Mucosa of rectum (tissue), 2 donors: ENCODE results near the gene ZKSCAN3.
"Not testable (repeated sequence)": the region's sequence is repeated elsewhere in the genome, so short reads cannot be mapped to it uniquely, and the experiment has no call there.

Experiments used
- H3K27ac ChIP-seq, 2 donors: one replicate each; pipeline ENCODE4 v1.7.0; 2013; ENCODE audit warnings: inconsistent platforms in 2 of 2, low read depth in 2 of 2, low read length in 2 of 2
- H3K27me3 ChIP-seq, 2 donors: one replicate each; pipeline ENCODE4 v1.7.0; 2013; ENCODE audit warnings: low read length in 2 of 2; ENCODE audit not compliant: control insufficient read depth in 2 of 2, insufficient read depth in 2 of 2
- H3K36me3 ChIP-seq, 2 donors: one replicate each; pipeline ENCODE4 v1.7.0; 2013; ENCODE audit warnings: low read length in 2 of 2; ENCODE audit not compliant: control insufficient read depth in 2 of 2, insufficient read depth in 2 of 2
- H3K4me1 ChIP-seq, 2 donors: one replicate each; pipeline ENCODE4 v1.7.0; 2013; ENCODE audit warnings: low read length in 2 of 2, mild to moderate bottlenecking in 1 of 2; ENCODE audit not compliant: control insufficient read depth in 2 of 2, insufficient read depth in 2 of 2
- H3K4me3 ChIP-seq, 2 donors: one replicate each; pipeline ENCODE4 v1.7.0; 2013; ENCODE audit warnings: low read length in 2 of 2
- H3K9ac ChIP-seq, 2 donors: one replicate each; pipeline ENCODE4 v1.7.0; 2013; ENCODE audit warnings: low read length in 2 of 2, low read depth in 1 of 2, mild to moderate bottlenecking in 1 of 2
- H3K9me3 ChIP-seq, 2 donors: one replicate each; pipeline ENCODE4 v1.7.0; 2013; ENCODE audit warnings: low read length in 2 of 2; ENCODE audit not compliant: control insufficient read depth in 2 of 2
- donor health status: healthy.
- donor health status: Normal muscosa, but diverticular disease.

ZKSCAN3 gene

DNA sequence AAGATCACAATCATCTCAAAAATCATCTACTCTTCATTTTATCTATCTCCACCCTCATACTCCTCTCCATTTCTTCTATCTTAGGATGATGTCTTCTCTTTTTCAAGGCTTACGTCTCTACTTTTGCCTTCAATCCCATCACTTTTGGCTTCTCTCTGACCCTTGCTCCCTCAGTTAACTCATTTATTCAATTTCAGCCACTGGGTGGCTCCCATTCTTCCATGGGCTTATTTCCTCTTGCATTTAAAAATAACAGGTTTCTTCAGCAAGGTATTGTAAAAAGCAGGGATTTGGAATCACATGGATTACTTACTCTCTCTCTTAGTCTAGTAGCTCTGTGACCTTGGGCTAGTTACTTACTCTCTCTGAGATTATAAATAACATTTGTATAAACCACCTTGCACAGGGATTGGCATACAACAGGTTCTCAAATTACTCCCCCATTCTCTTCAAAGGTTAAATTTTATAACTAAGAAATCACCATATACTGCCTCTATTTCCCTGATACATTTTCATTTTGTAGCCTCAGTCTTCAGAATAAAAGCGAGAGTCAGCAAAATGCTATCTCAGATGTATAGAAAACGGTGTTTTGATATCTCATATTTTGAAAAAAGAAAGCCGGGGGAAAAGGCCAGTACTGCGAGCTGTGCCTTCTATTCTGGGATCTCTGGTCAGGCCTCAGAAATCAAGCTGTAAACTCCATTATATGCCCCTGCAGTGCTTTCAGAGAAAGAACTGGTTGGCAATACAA is 44.3 kb downstream of the ZKSCAN3 start:
- Histone ChIP-seq H3K9me3 (no peaks in the 10 kb centered on the region), H3K4me3 (no peak overlapping the region), H3K36me3 (peaks cover 10 to 44% of the 10 kb centered on the region in 2 donors), H3K4me1 (peaks cover 0 to 2% of the 10 kb centered on the region in 2 donors), H3K27me3 (peaks cover 0 to under 1% of the 10 kb centered on the region in 2 donors), H3K9ac (no peak overlapping the region), H3K27ac (no peak overlapping the region)

DNA sequence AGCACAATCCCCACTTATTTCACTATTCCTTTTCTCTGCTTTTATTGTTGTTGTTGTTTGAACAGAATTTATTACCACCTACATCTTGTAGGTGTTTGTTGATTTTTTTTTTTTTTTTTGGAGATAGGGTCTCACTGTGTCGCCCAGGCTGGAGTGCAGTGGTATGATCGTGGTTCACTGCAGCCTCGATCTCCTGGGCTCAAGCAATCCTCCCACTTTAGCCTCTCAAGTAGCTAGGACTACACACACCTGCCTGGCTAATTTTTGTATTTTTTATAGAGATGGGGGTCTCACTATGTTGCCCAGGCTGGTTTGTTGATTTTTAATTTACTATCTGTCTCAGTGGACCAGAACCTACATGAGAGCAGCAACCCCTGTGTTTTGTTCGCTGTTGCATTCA is 46.2 kb downstream of the ZKSCAN3 start:
- Histone ChIP-seq H3K27me3 (peaks cover 0 to 3% of the 10 kb centered on the region in 2 donors), H3K4me3 (no peak overlapping the region), H3K4me1 (peaks cover 0 to 2% of the 10 kb centered on the region in 2 donors), H3K27ac (no peak overlapping the region), H3K9ac (no peak overlapping the region), H3K9me3 (no peaks in the 10 kb centered on the region), H3K36me3 (peaks cover 5 to 28% of the 10 kb centered on the region in 2 donors)

DNA sequence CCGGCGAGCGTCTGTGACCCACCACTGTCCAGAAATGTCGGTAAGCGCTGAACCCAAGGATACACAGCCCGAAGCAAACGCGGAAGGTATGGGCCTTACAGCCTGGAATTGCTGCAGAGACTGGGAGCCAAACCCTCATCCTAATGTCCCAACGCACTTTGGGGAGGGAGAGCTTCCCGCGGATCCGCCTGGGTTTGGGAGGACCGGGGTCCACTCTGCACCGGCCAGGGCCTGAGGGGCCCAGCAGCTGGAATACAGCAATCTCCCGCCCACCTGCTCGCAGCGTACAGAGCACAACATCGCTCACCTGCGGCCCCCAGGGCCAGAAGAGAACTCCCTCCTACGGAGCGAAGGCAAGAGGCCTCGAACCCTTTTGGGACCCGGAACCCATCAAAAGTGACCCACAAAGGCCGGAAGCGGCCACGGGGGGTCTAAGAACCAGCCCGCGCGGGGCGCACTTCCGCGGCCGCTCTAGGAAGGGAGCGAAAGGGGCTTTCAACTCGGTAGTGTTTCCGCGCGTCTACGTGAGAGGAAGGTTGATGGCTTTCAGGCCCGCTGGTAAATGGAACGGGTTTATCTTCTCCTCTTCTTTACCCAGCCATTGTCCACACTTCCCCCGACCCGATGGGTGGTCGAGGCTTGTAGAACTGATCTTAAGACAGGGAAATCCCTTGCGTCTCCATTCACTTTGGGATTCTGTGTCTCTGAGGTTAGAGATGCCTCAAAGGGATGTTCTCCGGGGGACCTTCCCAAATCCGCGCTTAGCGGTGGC is 49.8 kb downstream of the ZKSCAN3 start, which contains the start of gene ZSCAN12:
Gene ZSCAN12, minus strand, starts transcription at position 398 of the 772 bp plus-strand sequence. CDS start 1,342 bp downstream, outside the sequence.
- H3K4me1 ChIP-seq: peaks cover 0 to 2% of the 10 kb centered on the region in 2 donors
- peak within 1 kb of the TSS; percentile 88 to 95 for H3K4me3 ChIP-seq
- H3K27ac ChIP-seq: peak within 1 kb of the TSS; percentile 6 to 46

DNA sequence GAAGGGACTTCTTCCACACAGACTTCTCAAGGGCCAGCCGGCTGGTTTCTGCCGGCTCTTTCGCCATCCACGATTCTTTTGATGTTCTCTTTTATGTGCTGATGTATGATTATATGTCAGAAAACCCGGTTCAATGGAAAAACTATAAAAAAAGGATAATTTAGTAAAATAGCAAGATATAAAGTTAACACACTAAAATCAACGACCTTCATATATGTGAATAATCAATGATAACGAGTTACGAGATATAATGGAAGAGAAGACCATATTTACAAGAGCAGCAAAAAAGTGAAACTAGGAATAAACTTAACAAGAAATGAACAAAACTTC is 50.3 kb downstream of the ZKSCAN3 start:
- H3K9me3 ChIP-seq: no peaks in the 10 kb centered on the region
- peaks cover 0 to 14% of the 10 kb centered on the region in 2 donors for H3K36me3 ChIP-seq
- H3K27ac ChIP-seq: peak overlapping the region in 1 of 2 donors; percentile 46
- peak overlapping the region; percentile 57 to 90 for H3K9ac ChIP-seq
- peak overlapping the region; percentile 88 to 95 for H3K4me3 ChIP-seq
- peaks cover 0 to 2% of the 10 kb centered on the region in 2 donors for H3K4me1 ChIP-seq
- peaks cover 0 to 3% of the 10 kb centered on the region in 2 donors for H3K27me3 ChIP-seq

More for the DNA sequence above, 49.8 kb downstream of the ZKSCAN3 start, which contains the start of gene ZSCAN12:
- Histone ChIP-seq H3K27me3 (peaks cover 0 to 3% of the 10 kb centered on the region in 2 donors), H3K9me3 (no peaks in the 10 kb centered on the region), H3K36me3 (peaks cover 0 to 14% of the 10 kb centered on the region in 2 donors), H3K9ac (peak within 1 kb of the TSS; percentile 57 to 90)

DNA sequence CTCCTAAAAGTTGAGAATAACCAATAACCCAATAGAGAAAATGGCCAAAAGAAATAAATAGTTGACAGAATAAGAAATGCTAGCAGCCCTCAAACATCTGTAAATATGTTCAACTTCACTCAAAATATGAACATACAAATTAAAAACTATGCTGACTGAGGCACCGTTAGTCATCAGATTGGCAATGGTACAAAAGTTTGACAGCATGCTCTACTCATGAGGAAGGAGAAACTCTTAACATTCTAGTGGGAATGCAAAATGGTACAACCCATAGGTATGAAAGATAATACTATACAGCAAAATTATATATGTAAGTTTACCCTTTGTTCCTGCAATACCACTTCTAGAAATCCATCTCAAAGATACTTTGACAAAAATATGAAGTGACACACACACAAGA is 51.4 kb downstream of the ZKSCAN3 start:
- peaks cover 0 to 3% of the 10 kb centered on the region in 2 donors for H3K27me3 ChIP-seq
- peaks cover 0 to 14% of the 10 kb centered on the region in 2 donors for H3K36me3 ChIP-seq
- no peak overlapping the region for H3K9ac ChIP-seq
- no peaks in the 10 kb centered on the region for H3K9me3 ChIP-seq
- no peak overlapping the region for H3K4me3 ChIP-seq
- H3K27ac ChIP-seq: no peak overlapping the region
- H3K4me1 ChIP-seq: peaks cover 0 to 2% of the 10 kb centered on the region in 2 donors

DNA sequence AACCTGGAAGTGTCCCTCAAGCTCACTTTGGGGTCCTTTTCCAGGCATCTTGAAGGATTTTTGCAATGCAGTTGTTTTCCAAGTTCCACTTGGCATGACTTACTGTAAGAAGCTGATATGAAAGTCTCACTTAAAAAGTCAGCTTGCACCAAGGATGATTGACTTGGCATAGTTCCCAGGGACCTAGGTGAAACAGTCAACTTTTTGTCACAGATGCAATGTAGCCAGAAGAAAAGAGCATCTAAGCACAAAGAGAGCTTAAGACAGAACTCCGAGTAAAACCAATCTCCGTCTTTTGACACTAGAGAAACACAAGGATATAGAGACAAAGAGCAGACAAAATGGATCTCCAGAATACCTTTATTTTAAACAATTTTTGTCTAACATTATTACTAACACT is 52.5 kb downstream of the ZKSCAN3 start:
- peaks cover 0 to 8% of the 10 kb centered on the region in 2 donors for H3K36me3 ChIP-seq
- peaks cover 0 to 2% of the 10 kb centered on the region in 2 donors for H3K4me1 ChIP-seq

DNA sequence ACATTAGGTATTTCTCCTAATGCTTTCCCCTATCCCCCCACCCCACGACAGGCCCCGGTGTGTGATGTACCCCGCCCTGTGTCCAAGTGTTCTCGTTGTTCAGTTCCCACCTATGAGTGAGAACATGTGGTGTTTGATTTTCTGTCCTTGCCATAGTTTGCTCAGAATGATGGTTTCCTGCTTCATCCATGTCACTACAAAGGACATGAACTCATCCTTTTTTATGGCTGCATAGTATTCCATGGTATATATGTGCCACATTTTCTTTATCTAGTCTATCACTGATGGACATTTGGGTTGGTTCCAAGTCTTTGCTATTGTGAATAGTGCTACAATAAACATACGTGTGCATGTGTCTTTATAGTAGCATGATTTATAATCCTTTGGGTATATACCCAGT is 54.2 kb downstream of the ZKSCAN3 start:
- not testable (repeated sequence) for H3K27me3 ChIP-seq, H3K27ac ChIP-seq, H3K4me3 ChIP-seq, H3K9ac ChIP-seq, H3K36me3 ChIP-seq, H3K4me1 ChIP-seq, H3K9me3 ChIP-seq

More for the DNA sequence above, 52.5 kb downstream of the ZKSCAN3 start:
- Histone ChIP-seq H3K27ac (no peak overlapping the region), H3K9me3 (no peaks in the 10 kb centered on the region), H3K9ac (no peak overlapping the region), H3K27me3 (peaks cover 0 to 3% of the 10 kb centered on the region in 2 donors), H3K4me3 (no peak overlapping the region)

DNA sequence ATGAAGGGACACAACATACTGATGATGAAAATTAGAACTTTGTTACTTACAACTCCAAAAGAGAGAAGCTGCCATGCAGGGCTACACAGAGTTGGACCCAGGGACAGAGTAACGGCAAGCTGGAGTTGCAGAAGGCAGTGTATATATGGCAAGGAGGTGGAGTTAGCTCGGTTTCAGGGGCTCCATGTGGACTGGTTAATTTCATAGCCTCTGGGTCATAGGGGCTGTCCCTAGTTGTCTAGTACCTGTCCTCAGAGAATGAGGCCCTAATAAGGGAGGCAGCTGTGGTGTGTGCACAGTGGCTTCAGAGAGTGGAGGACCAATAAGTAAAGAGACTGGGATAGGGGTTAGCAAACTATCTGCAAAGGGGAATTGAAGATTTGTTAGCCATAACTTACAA is 57.7 kb downstream of the ZKSCAN3 start:
- Histone ChIP-seq H3K27me3 (peaks cover 0 to 4% of the 10 kb centered on the region in 2 donors), H3K4me1 (no peaks in the 10 kb centered on the region), H3K27ac (no peak overlapping the region)

DNA sequence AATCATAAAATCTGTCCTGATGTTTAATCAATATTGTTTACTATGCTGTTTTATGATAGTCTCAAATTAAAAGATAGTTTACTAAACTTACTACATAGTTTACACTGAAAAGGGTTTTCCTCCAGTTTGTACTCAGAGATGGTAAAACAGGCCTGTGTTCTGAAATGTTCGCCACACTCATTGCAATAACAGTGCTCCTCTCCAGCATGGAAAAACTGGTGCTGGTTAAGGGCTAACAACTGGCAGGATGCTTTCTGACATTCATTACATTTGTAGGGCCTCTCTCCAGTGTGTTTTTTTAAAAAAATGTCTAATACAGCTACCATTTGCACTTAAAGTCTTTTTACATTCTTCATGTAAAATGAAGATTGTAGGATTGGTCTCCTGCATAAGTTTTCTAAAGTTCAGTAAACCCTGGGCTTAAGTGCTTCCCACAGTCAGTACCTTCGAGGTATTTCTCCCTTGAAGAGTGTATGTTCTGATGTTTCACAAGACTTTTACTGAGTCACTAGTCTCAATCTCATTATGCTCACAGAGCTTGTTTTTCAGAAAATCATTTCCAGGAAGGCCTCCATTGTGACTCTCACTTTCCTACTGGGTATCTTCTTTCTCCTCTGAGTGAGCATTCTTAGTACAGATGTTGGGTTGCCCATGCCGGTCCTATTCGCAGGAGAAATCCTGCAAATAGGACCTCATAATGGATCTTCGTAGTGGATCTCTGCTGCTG is 58.5 kb downstream of the ZKSCAN3 start:
- H3K27ac ChIP-seq: no peak overlapping the region
- no peak overlapping the region for H3K4me3 ChIP-seq
- peaks cover 0 to 4% of the 10 kb centered on the region in 2 donors for H3K27me3 ChIP-seq
- no peaks in the 10 kb centered on the region for H3K36me3 ChIP-seq
- no peaks in the 10 kb centered on the region for H3K9me3 ChIP-seq
- no peaks in the 10 kb centered on the region for H3K4me1 ChIP-seq
- no peak overlapping the region for H3K9ac ChIP-seq

More for the DNA sequence above, 57.7 kb downstream of the ZKSCAN3 start:
- Histone ChIP-seq H3K9me3 (no peaks in the 10 kb centered on the region), H3K36me3 (no peaks in the 10 kb centered on the region), H3K9ac (no peak overlapping the region), H3K4me3 (no peak overlapping the region)
